GM23338 (cell line): Measurements from ENCODE around the gene A3GALT2. TPM values are rescaled to one million over a fixed set of nuclear protein-coding genes. Genes with fewer than 3 reads are reported as not detected.
A peak's percentile ranks its signal among the peaks of the same experiment; 100 is the strongest.

Experiments used
- ATAC-seq: fragments of 200-7000 bp; cut with Tn5 transposase; 3 replicates; pipeline ENCODE4 v1.9.1; 2020
- DNase-seq: peaks from one replicate; pipeline ENCODE4 v3.0.0-alpha.2; 2015; ENCODE audit warnings: low spot score
- H2AFZ ChIP-seq: fragments of 200-600 bp; sonication (generic); 2 replicates; pipeline ENCODE4 v1.8.0; 2016; ENCODE audit warnings: antibody characterized with exemption, mild to moderate bottlenecking, moderate library complexity
- H3F3A ChIP-seq: fragments of 200-600 bp; sonication (generic); replicated peaks from 2 replicates; pipeline ENCODE4 v1.8.0; 2017; ENCODE audit warnings: antibody characterized with exemption, mixed run types, low read depth
- H3K27ac ChIP-seq: fragments of 200-600 bp; sonication (generic); 2 replicates; pipeline ENCODE4 v1.6.1; 2016; ENCODE audit warnings: low read depth
- H3K27me3 ChIP-seq: fragments of 200-600 bp; sonication (generic); 2 replicates; pipeline ENCODE4 v1.8.0; 2016; ENCODE audit warnings: mild to moderate bottlenecking, mixed run types, moderate library complexity; ENCODE audit not compliant: insufficient read depth
- H3K36me3 ChIP-seq: fragments of 200-600 bp; sonication (generic); 2 replicates; pipeline ENCODE4 v1.8.0; 2016; ENCODE audit warnings: mild to moderate bottlenecking; ENCODE audit not compliant: insufficient read depth
- H3K4me1 ChIP-seq: fragments of 200-600 bp; sonication (generic); 2 replicates; pipeline ENCODE4 v1.8.0; 2016; ENCODE audit warnings: mild to moderate bottlenecking, moderate library complexity; ENCODE audit not compliant: insufficient read depth
- H3K4me2 ChIP-seq: fragments of 200-600 bp; sonication (generic); 2 replicates; pipeline ENCODE4 v1.7.1; 2017; ENCODE audit warnings: mixed run types
- H3K4me3 ChIP-seq: fragments of 200-600 bp; sonication (generic); 2 replicates; pipeline ENCODE4 v1.6.1; 2016; ENCODE audit warnings: mixed run types
- H3K79me2 ChIP-seq: fragments of 200-600 bp; sonication (generic); replicated peaks from 2 replicates; pipeline ENCODE4 v1.8.0; 2017; ENCODE audit warnings: mild to moderate bottlenecking; ENCODE audit not compliant: insufficient read depth
- H3K9me2 ChIP-seq: fragments of 200-600 bp; sonication (generic); 2 replicates; pipeline ENCODE4 v1.8.0; 2017; ENCODE audit not compliant: insufficient read depth
- H4K20me1 ChIP-seq: fragments of 200-600 bp; sonication (generic); replicated peaks from 2 replicates; pipeline ENCODE4 v1.8.0; 2017; ENCODE audit warnings: mild to moderate bottlenecking; ENCODE audit not compliant: insufficient read depth
- H3K27ac Mint-ChIP-seq: 2 replicates; pipeline ENCODE4 v1.8.0; 2020; ENCODE audit warnings: inconsistent platforms, mild to moderate bottlenecking, moderate library complexity, mixed read lengths
- H3K27me3 Mint-ChIP-seq: 3 replicates; pipeline ENCODE4 v1.8.0; 2022; ENCODE audit warnings: low read depth, mild to moderate bottlenecking, moderate library complexity, mixed read lengths, inconsistent platforms; ENCODE audit not compliant: insufficient read depth, poor library complexity
- H3K36me3 Mint-ChIP-seq: 3 replicates; pipeline ENCODE4 v1.8.0; 2021; ENCODE audit warnings: low read depth, mild to moderate bottlenecking, inconsistent platforms, moderate library complexity, mixed read lengths
- H3K4me1 Mint-ChIP-seq: 3 replicates; pipeline ENCODE4 v1.8.0; 2020; ENCODE audit warnings: mild to moderate bottlenecking, inconsistent platforms, mixed read lengths
- H3K4me3 Mint-ChIP-seq: 3 replicates; pipeline ENCODE4 v1.8.0; 2021; ENCODE audit warnings: moderate library complexity, mild to moderate bottlenecking, inconsistent platforms, mixed read lengths
- H3K9me3 Mint-ChIP-seq: 3 replicates; pipeline ENCODE4 v1.8.0; 2020; ENCODE audit warnings: moderate library complexity, mild to moderate bottlenecking, inconsistent platforms, mixed read lengths
- CREB1 ChIP-seq: fragments of 250-450 bp; sonication (Bioruptor Pico); IDR thresholded peaks from 2 replicates; pipeline ENCODE4 v1.5.0; 2020; ENCODE audit warnings: low read depth, mild to moderate bottlenecking, moderate library complexity
- EZH2 ChIP-seq: fragments of 200-600 bp; sonication (generic); IDR thresholded peaks from one replicate; pipeline ENCODE4 v1.8.0; 2017; ENCODE audit warnings: antibody characterized with exemption, mild to moderate bottlenecking, low read depth; ENCODE audit not compliant: unreplicated experiment
- EZH2phosphoT487 ChIP-seq: fragments of 200-600 bp; sonication (generic); IDR thresholded peaks from one replicate; pipeline ENCODE4 v1.8.1; 2018; ENCODE audit warnings: antibody characterized with exemption; ENCODE audit not compliant: unreplicated experiment
- JUNB ChIP-seq: IDR thresholded peaks from one replicate; pipeline ENCODE4 v1.6.1; 2016; ENCODE audit warnings: antibody characterized with exemption; ENCODE audit not compliant: unreplicated experiment
- NANOG ChIP-seq: IDR thresholded peaks from 2 replicates; pipeline ENCODE4 v1.6.1; 2016; ENCODE audit warnings: antibody characterized with exemption, borderline replicate concordance
- POLR2AphosphoS5 ChIP-seq: IDR thresholded peaks from 2 replicates; pipeline ENCODE4 v1.6.1; 2016; ENCODE audit warnings: antibody characterized with exemption, low read depth
- STAT1 ChIP-seq: IDR thresholded peaks from one replicate; pipeline ENCODE4 v1.6.1; 2016; ENCODE audit warnings: antibody characterized with exemption; ENCODE audit not compliant: unreplicated experiment
- ZNF114 ChIP-seq: fragments of 250-450 bp; sonication (Bioruptor Pico); IDR thresholded peaks from 2 replicates; pipeline ENCODE4 v1.5.0; 2020; ENCODE audit warnings: mild to moderate bottlenecking, moderate library complexity
- ZNF331 ChIP-seq: fragments of 250-450 bp; sonication (Bioruptor Pico); IDR thresholded peaks from 2 replicates; pipeline ENCODE4 v1.5.0; 2020; ENCODE audit warnings: low read depth, mild to moderate bottlenecking, moderate library complexity
- ZNF462 ChIP-seq: fragments of 250-450 bp; sonication (Bioruptor Pico); IDR thresholded peaks from 2 replicates; pipeline ENCODE4 v1.5.0; 2020; ENCODE audit warnings: mild to moderate bottlenecking, moderate library complexity
- polyA plus RNA-seq: library from polyadenylated mRNA; unstranded; fragments of >200 nt; fragmentation: Nextera tagmentation; extraction: Ambion mirVana; gene quantifications from 2 replicates; pipeline ENCODE4 v1.2.1, GENCODE V29; 2016
- total RNA-seq: library from RNA; depleted of rRNA; stranded (reverse); fragments of >200 nt; shearing (Covaris generic); gene quantifications from 2 replicates; pipeline ENCODE4 v1.2.3, GENCODE V29; 2014
- TF ChIP-seq, protein P1 (sequence below), 2 experiments: fragments of 200-600 bp in 1 of 2; sonication (generic) in 1 of 2; conservative IDR thresholded peaks; 2 replicates each; pipeline versions ENCODE4 v1.5.1 to v1.6.1; 2016 to 2017; ENCODE audit warnings: antibody characterized with exemption in 2 of 2, low read depth in 2 of 2, mild to moderate bottlenecking in 2 of 2, moderate library complexity in 1 of 2
- TF ChIP-seq, protein P2 (sequence below): IDR thresholded peaks from 2 replicates; pipeline ENCODE4 v1.6.1; 2016; ENCODE audit warnings: antibody characterized with exemption
- TF ChIP-seq, protein P3 (sequence below): IDR thresholded peaks from one replicate; pipeline ENCODE4 v1.6.1; 2018; ENCODE audit warnings: antibody characterized with exemption; ENCODE audit not compliant: unreplicated experiment

A3GALT2 gene
- total and polyA plus RNA-seq, 2 experiments from 2014 or later, result not detected

GRCh38 chr1:33338048-33338439 lies 17.1 kb upstream of the A3GALT2 start:
- Mint-ChIP-seq H3K27ac (no peak overlapping the region), H3K9me3 (no peaks in the 10 kb centered on the region; the same call in 2 of the 3 replicates), H3K36me3 (no peaks in the 10 kb centered on the region), H3K4me3 (no peak overlapping the region; the same call in 2 of the 3 replicates), H3K4me1 (peaks cover 75% of the 10 kb centered on the region), H3K27me3 (peaks cover 25% of the 10 kb centered on the region)
- no peak overlapping the region for H3K27ac ChIP-seq
- H4K20me1 ChIP-seq, result peaks cover 18% of the 10 kb centered on the region; the same call in 1 of the 2 replicates
- peaks cover 61% of the 10 kb centered on the region for H3K27me3 ChIP-seq
- H3K4me1 ChIP-seq, result peaks cover 61% of the 10 kb centered on the region
- no peak overlapping the region for H2AFZ ChIP-seq
- TF ChIP-seq, protein P1, sequence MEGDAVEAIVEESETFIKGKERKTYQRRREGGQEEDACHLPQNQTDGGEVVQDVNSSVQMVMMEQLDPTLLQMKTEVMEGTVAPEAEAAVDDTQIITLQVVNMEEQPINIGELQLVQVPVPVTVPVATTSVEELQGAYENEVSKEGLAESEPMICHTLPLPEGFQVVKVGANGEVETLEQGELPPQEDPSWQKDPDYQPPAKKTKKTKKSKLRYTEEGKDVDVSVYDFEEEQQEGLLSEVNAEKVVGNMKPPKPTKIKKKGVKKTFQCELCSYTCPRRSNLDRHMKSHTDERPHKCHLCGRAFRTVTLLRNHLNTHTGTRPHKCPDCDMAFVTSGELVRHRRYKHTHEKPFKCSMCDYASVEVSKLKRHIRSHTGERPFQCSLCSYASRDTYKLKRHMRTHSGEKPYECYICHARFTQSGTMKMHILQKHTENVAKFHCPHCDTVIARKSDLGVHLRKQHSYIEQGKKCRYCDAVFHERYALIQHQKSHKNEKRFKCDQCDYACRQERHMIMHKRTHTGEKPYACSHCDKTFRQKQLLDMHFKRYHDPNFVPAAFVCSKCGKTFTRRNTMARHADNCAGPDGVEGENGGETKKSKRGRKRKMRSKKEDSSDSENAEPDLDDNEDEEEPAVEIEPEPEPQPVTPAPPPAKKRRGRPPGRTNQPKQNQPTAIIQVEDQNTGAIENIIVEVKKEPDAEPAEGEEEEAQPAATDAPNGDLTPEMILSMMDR (conservative IDR thresholded peaks at IDR 0.05; ENCODE audit: low read depth in 2 of 2), result no peak
- TF ChIP-seq JUNB, result no peak
- TF ChIP-seq NANOG, result no peak
- no peak for TF ChIP-seq STAT1
- no peak for TF ChIP-seq POLR2AphosphoS5
- TF ChIP-seq ZNF331 (CRISPR knock-in tag), result no peak
- no peak for TF ChIP-seq ZNF114 (CRISPR knock-in tag)
- TF ChIP-seq ZNF462 (CRISPR knock-in tag), result no peak
- no peak for TF ChIP-seq CREB1 (CRISPR knock-in tag)
- TF ChIP-seq EZH2, result no peak
- TF ChIP-seq, protein P2, sequence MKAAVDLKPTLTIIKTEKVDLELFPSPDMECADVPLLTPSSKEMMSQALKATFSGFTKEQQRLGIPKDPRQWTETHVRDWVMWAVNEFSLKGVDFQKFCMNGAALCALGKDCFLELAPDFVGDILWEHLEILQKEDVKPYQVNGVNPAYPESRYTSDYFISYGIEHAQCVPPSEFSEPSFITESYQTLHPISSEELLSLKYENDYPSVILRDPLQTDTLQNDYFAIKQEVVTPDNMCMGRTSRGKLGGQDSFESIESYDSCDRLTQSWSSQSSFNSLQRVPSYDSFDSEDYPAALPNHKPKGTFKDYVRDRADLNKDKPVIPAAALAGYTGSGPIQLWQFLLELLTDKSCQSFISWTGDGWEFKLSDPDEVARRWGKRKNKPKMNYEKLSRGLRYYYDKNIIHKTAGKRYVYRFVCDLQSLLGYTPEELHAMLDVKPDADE, result no peak
- TF ChIP-seq, protein P3, sequence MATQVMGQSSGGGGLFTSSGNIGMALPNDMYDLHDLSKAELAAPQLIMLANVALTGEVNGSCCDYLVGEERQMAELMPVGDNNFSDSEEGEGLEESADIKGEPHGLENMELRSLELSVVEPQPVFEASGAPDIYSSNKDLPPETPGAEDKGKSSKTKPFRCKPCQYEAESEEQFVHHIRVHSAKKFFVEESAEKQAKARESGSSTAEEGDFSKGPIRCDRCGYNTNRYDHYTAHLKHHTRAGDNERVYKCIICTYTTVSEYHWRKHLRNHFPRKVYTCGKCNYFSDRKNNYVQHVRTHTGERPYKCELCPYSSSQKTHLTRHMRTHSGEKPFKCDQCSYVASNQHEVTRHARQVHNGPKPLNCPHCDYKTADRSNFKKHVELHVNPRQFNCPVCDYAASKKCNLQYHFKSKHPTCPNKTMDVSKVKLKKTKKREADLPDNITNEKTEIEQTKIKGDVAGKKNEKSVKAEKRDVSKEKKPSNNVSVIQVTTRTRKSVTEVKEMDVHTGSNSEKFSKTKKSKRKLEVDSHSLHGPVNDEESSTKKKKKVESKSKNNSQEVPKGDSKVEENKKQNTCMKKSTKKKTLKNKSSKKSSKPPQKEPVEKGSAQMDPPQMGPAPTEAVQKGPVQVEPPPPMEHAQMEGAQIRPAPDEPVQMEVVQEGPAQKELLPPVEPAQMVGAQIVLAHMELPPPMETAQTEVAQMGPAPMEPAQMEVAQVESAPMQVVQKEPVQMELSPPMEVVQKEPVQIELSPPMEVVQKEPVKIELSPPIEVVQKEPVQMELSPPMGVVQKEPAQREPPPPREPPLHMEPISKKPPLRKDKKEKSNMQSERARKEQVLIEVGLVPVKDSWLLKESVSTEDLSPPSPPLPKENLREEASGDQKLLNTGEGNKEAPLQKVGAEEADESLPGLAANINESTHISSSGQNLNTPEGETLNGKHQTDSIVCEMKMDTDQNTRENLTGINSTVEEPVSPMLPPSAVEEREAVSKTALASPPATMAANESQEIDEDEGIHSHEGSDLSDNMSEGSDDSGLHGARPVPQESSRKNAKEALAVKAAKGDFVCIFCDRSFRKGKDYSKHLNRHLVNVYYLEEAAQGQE, result no peak
- TF ChIP-seq EZH2phosphoT487, result no peak
- ATAC-seq (no peak), DNase-seq (no peak)
- H3K4me2 ChIP-seq, result peak overlapping the region; percentile 58
- no peaks in the 10 kb centered on the region for H3K36me3 ChIP-seq
- H3K79me2 ChIP-seq, result no peaks in the 10 kb centered on the region
- 0 out of 2 replicates have a peak, but pooled peaks cover 8% of the 10 kb centered on the region for H3F3A ChIP-seq
- 0 out of 2 replicates have a peak overlapping the region, but pooled peaks have one; percentile 22 for H3K4me3 ChIP-seq
- no peaks in the 10 kb centered on the region for H3K9me2 ChIP-seq
